IMR-90 (cell line): ENCODE measurements around the gene MCCD1. TPM values are rescaled to one million over a fixed set of nuclear protein-coding genes. Genes with fewer than 3 reads are reported as not detected.

ENCODE experiments used
- ATAC-seq: fragments of 200-7000 bp; cut with Tn5 transposase; 2 replicates; pipeline ENCODE4 v1.9.1; 2020; ENCODE audit warnings: low read depth, mild to moderate bottlenecking, moderate library complexity
- BruUV-seq: library from RNA; stranded (reverse); fragments of 400-500 nt; replicated peaks from 2 replicates; lab custom pipeline; 2021; lab: Mats Ljungman, UMichigan
- CTCF ChIA-PET: fragments of 300-600 bp; formaldehyde crosslinking; extraction: SDS; loops from one replicate; lab custom pipeline; 2021; ENCODE audit warnings: antibody characterized with exemption; lab: Yijun Ruan, JAX
- POLR2A ChIA-PET: fragments of 300-600 bp; sonication (Branson Sonifier 250); formaldehyde crosslinking; loops from one replicate; lab custom pipeline; 2022; ENCODE audit warnings: antibody characterized with exemption; ENCODE audit not compliant: unreplicated experiment; lab: Charles Lee
- DNase-seq: peaks from one replicate; pipeline ENCODE4 v3.0.0; 2013
- H2AFZ ChIP-seq: replicated peaks from 2 replicates; pipeline ENCODE3; 2013; ENCODE audit warnings: low read length, mild to moderate bottlenecking; ENCODE audit not compliant: poor library complexity
- H2AK5ac ChIP-seq: 2 replicates; pipeline ENCODE4 v1.6.1; 2013; ENCODE audit warnings: low read depth, low read length, inconsistent platforms
- H2AK9ac ChIP-seq: replicated peaks from 2 replicates; pipeline ENCODE3; 2013; ENCODE audit warnings: mild to moderate bottlenecking, low read depth, low read length, moderate library complexity; ENCODE audit not compliant: poor library complexity
- H2BK120ac ChIP-seq: 2 replicates; pipeline ENCODE4 v1.6.1; 2013; ENCODE audit warnings: low read depth, low read length, inconsistent platforms
- H2BK15ac ChIP-seq: 3 replicates; pipeline ENCODE4 v1.6.1; 2013; ENCODE audit warnings: low read depth, low read length, inconsistent platforms
- H2BK20ac ChIP-seq: 2 replicates; pipeline ENCODE4 v1.6.1; 2013; ENCODE audit warnings: low read depth, mild to moderate bottlenecking, inconsistent platforms, low read length, moderate library complexity
- H2BK5ac ChIP-seq: 2 replicates; pipeline ENCODE4 v1.6.1; 2013; ENCODE audit warnings: mild to moderate bottlenecking, low read depth, low read length, inconsistent platforms; ENCODE audit not compliant: poor library complexity, severe bottlenecking
- H3K14ac ChIP-seq: replicated peaks from 2 replicates; pipeline ENCODE4 v1.6.1; 2013; ENCODE audit warnings: low read depth, low read length, inconsistent platforms
- H3K18ac ChIP-seq: 2 replicates; pipeline ENCODE4 v1.6.1; 2013; ENCODE audit warnings: low read depth, low read length, control low read depth
- H3K23ac ChIP-seq: 2 replicates; pipeline ENCODE4 v1.6.1; 2013; ENCODE audit warnings: low read depth, low read length, inconsistent platforms
- H3K27ac ChIP-seq: 2 replicates; pipeline ENCODE4 v1.5.1; 2013; ENCODE audit warnings: mild to moderate bottlenecking, control low read depth, low read length; ENCODE audit not compliant: insufficient read depth
- H3K27me3 ChIP-seq: 2 replicates; pipeline ENCODE4 v1.6.1; 2013; ENCODE audit warnings: low read length; ENCODE audit not compliant: control insufficient read depth, insufficient read depth
- H3K36me3 ChIP-seq: 2 replicates; pipeline ENCODE4 v1.6.1; 2013; ENCODE audit warnings: low read length, mixed read lengths; ENCODE audit not compliant: control insufficient read depth, insufficient read depth
- H3K4ac ChIP-seq: 2 replicates; pipeline ENCODE4 v1.6.1; 2013; ENCODE audit warnings: low read depth, low read length, inconsistent platforms
- H3K4me1 ChIP-seq: 2 replicates; pipeline ENCODE4 v1.6.1; 2013; ENCODE audit warnings: low read length, mixed read lengths; ENCODE audit not compliant: control insufficient read depth, insufficient read depth
- H3K4me2 ChIP-seq: 2 replicates; pipeline ENCODE4 v1.6.1; 2013; ENCODE audit warnings: low read depth, mild to moderate bottlenecking, control low read depth, low read length, moderate library complexity
- H3K4me3 ChIP-seq: 2 replicates; pipeline ENCODE4 v1.5.1; 2013; ENCODE audit warnings: low read depth, mild to moderate bottlenecking, control low read depth, low read length, moderate library complexity; ENCODE audit not compliant: insufficient read depth
- H3K56ac ChIP-seq: 2 replicates; pipeline ENCODE4 v1.6.1; 2013; ENCODE audit warnings: low read length, inconsistent platforms; ENCODE audit not compliant: insufficient read depth; ENCODE audit errors: extremely low read depth
- H3K79me1 ChIP-seq, 2 experiments: 2 replicates each; pipeline ENCODE4 v1.6.1; 2013; ENCODE audit warnings: low read length in 2 of 2, inconsistent platforms in 1 of 2, low read depth in 1 of 2
- H3K9ac ChIP-seq: 2 replicates; pipeline ENCODE4 v1.6.1; 2013; ENCODE audit warnings: low read depth, low read length, control low read depth
- H3K9me1 ChIP-seq: 2 replicates; pipeline ENCODE4 v1.6.1; 2013; ENCODE audit warnings: low read length, inconsistent platforms; ENCODE audit not compliant: insufficient read depth
- H3K9me3 ChIP-seq: 2 replicates; pipeline ENCODE4 v1.6.1; 2013; ENCODE audit warnings: low read length; ENCODE audit not compliant: control insufficient read depth, insufficient read depth
- H4K20me1 ChIP-seq: 2 replicates; pipeline ENCODE4 v1.6.1; 2013; ENCODE audit warnings: low read length, inconsistent platforms; ENCODE audit not compliant: insufficient read depth
- H4K5ac ChIP-seq: 2 replicates; pipeline ENCODE4 v1.6.1; 2013; ENCODE audit warnings: mild to moderate bottlenecking, low read depth, low read length, control low read depth
- H4K8ac ChIP-seq, 2 experiments: 2 replicates each; pipeline ENCODE4 v1.6.1; 2013; ENCODE audit warnings: low read depth in 2 of 2, low read length in 2 of 2, control low read depth in 1 of 2, inconsistent platforms in 1 of 2
- H4K91ac ChIP-seq: 2 replicates; pipeline ENCODE4 v1.6.1; 2013; ENCODE audit warnings: low read depth, low read length, inconsistent platforms; ENCODE audit not compliant: insufficient read depth
- MAFK ChIP-seq: IDR thresholded peaks from 2 replicates; pipeline ENCODE4 v1.6.1; 2012; ENCODE audit warnings: low read depth, low read length, improper control_type of control experiment
- USF2 ChIP-seq: fragments of 150-350 bp; IDR thresholded peaks from 2 replicates; pipeline ENCODE4 v1.6.1; 2017; ENCODE audit warnings: mild to moderate bottlenecking, antibody characterized with exemption, low read length, low read depth
- WGBS, 2 experiments: methylation state at CpG; one replicate each; pipeline versions ENCODE4 v1.1.5 to v1.1.7; 2013; ENCODE audit warnings: missing lambda C conversion rate in 2 of 2; ENCODE audit not compliant: insufficient read length in 1 of 2; ENCODE audit errors: extremely low coverage in 2 of 2; 5-methylcytosine and 5-hydroxymethylcytosine counted together
- dilution Hi-C: fragments of 300-500 bp; cut with HindIII; formaldehyde crosslinking; loops from one replicate; pipeline ENCODE4 v1.14.3; 2018; ENCODE audit warnings: low sequenced_read_pairs; ENCODE audit not compliant: unreplicated experiment
- in situ Hi-C: fragments of 300-500 bp; cut with MboI; formaldehyde crosslinking; loops from 3 replicates; pipeline ENCODE4 v1.14.3; 2019; ENCODE audit warnings: low sequenced_read_pairs, inconsistent platforms, mixed read lengths
- intact Hi-C: fragments of 100-400 bp; cut with micrococcal nuclease; formaldehyde crosslinking; loops from 2 replicates; pipeline ENCODE4 v1.10.0; 2022
- polyA plus RNA-seq, 3 experiments: library from polyadenylated mRNA; depleted of rRNA; stranded (reverse); fragments of >200 nt; gene quantifications; 2 replicates each; pipeline ENCODE4 v1.2.3, GENCODE V29; 2012; ENCODE audit warnings: low replicate concordance in 1 of 3
- total RNA-seq: library from RNA; depleted of rRNA; stranded (reverse); fragments of >200 nt; gene quantifications from 2 replicates; pipeline ENCODE4 v1.2.3, GENCODE V29; 2012

Gene MCCD1
- total and polyA plus RNA-seq, 2 of the 4 experiments (the other 2 are of a cell fraction), result not detected

GRCh38 chr6:31567531-31568370 is 39.0 kb downstream of the MCCD1 start:
- Histone ChIP-seq H2AK5ac (no peak overlapping the region), H2BK15ac (no peak overlapping the region), H3K27me3 (peaks cover 23% of the 10 kb centered on the region), H3K14ac (no peak overlapping the region), H2BK5ac (no peak overlapping the region), H3K23ac (no peak overlapping the region; the same call in 1 of the 2 replicates), H3K79me1 (no peaks in the 10 kb centered on the region), H4K91ac (no peak overlapping the region), H3K56ac (no peak overlapping the region), H3K9me1 (no peaks in the 10 kb centered on the region), H3K36me3 (no peaks in the 10 kb centered on the region), H4K20me1 (no peaks in the 10 kb centered on the region), H2AFZ (no peak overlapping the region), H2BK120ac (no peak overlapping the region), H3K9me3 (no peaks in the 10 kb centered on the region), H3K4me3 (no peak overlapping the region), H3K18ac (no peak overlapping the region), H3K9ac (no peak overlapping the region), H3K4me1 (no peaks in the 10 kb centered on the region; the same call in 1 of the 2 replicates), H4K5ac (no peak overlapping the region), H4K8ac (no peak overlapping the region), H3K4me2 (no peak overlapping the region), H2AK9ac (no peak overlapping the region), H2BK20ac (no peak overlapping the region), H3K4ac (no peak overlapping the region), H3K27ac (no peak overlapping the region)
- intact Hi-C loops, result no loop called here
- POLR2A ChIA-PET, result no interaction called here
- dilution Hi-C loops, result no loop called here
- no peak for DNase-seq
- BruUV-seq, result no TSS peak
- in situ Hi-C loops, result no loop called here
- no peak for ATAC-seq
- WGBS, 2 experiments, result 23% methylated on average over 4 of the region's 9 CpGs; no CpG with 5 or more reads in 1 of the 2 experiments
- TF ChIP-seq MAFK, result peak; percentile 67
- no peak for TF ChIP-seq USF2
- CTCF ChIA-PET, result interaction anchor here (0.5 to 1.2 kb wide), 2 partner anchors 31 to 571 kb away, joined by 3 to 4 read pairs; no protein-coding TSS in a partner anchor
